ENCODE measurements around the gene ERBIN. TPM values are rescaled to one million over a fixed set of nuclear protein-coding genes. Genes with fewer than 3 reads are reported as not detected.

ERBIN gene
- total and polyA plus RNA-seq, 10 of the 15 experiments (the other 5 are each of a cell fraction or from before 2014, with no cell fraction given), result 9.5 to 91.1 (median 49.4) TPM

- H3K27me3 ChIP-seq (replicated peaks in 1 of 2; ENCODE audit: control insufficient read depth in 2 of 2, insufficient read depth in 2 of 2, low read length in 1 of 2), result no peaks in the 10 kb centered on the region
- SMC1A ChIA-PET (ENCODE audit: uncharacterized antibody, unreplicated experiment), result interaction anchor here (1.1 to 1.6 kb wide), 2 partner anchors 12 to 24 kb away, joined by 3 read pairs; no protein-coding TSS in a partner anchor
- peaks cover 8% of the 10 kb centered on the region for H3K79me2 ChIP-seq (ENCODE audit: control insufficient read depth, insufficient read depth, low read length)
- in situ Hi-C loops (cut with MboI), result no loop called here
- H2AFZ ChIP-seq (ENCODE audit: control insufficient read depth, low read depth, low read length), result no peak overlapping the region
- no peak overlapping the region for H3K4me2 ChIP-seq (ENCODE audit: control insufficient read depth, insufficient read depth)
- 100% methylated on average over 2 of the region's 2 CpGs for whole genome bisulfite sequencing (ENCODE audit: insufficient coverage, insufficient replicate concordance, low lambda C conversion rate, missing lambda C conversion rate)
- RAD21 ChIA-PET (ENCODE audit: unreplicated experiment), result interaction anchor here (1.1 kb wide), 1 partner anchor 8 kb away, joined by 3 read pairs; no protein-coding TSS in a partner anchor
- ATAC-seq (no peak), FAIRE-seq (no peak), DNase-seq (ENCODE audit: low read depth, low spot score) (no peak)
- H3K4me3 ChIP-seq, result no peak overlapping the region
- intact Hi-C loops (cut with micrococcal nuclease; ENCODE audit: unreplicated experiment), result loop anchor here (5.0 to 10.0 kb wide), 2 partner anchors 86 to 269 kb away; partner anchors contain the start of gene ERBIN
- peaks cover 0 to 18% of the 10 kb centered on the region in 2 experiments; a peak in 1 of 4 replicates for H3K36me3 ChIP-seq (ENCODE audit: control insufficient read depth in 2 of 2, insufficient read depth in 2 of 2, low read length in 1 of 2)
- BruUV-seq (replicated peaks), result no TSS peak
- POLR2A ChIA-PET, result no interaction called here
- no peak overlapping the region for H3K9ac ChIP-seq (ENCODE audit: control insufficient read depth, insufficient read depth, low read length)
- H3K27ac ChIP-seq (ENCODE audit: control insufficient read depth, insufficient read depth), result no peak overlapping the region
- CTCF ChIA-PET, result interaction anchor here (1.8 kb wide), 1 partner anchor 12 kb away, joined by 5 read pairs; no protein-coding TSS in a partner anchor
- no peaks in the 10 kb centered on the region for H4K20me1 ChIP-seq (ENCODE audit: control insufficient read depth, insufficient read depth)
- H3K4me1 ChIP-seq (ENCODE audit: control insufficient read depth, insufficient read depth, low read length), result peaks cover 5% of the 10 kb centered on the region; the same call in 1 of the 2 replicates
- no peaks in the 10 kb centered on the region for H3K9me3 ChIP-seq (replicated peaks; ENCODE audit: control insufficient read depth, insufficient read depth, low read length)
- no peak for TF ChIP-seq ZNF207 (IDR thresholded peaks at IDR 0.05; ENCODE audit: borderline replicate concordance)
- no peak for TF ChIP-seq BMI1 (IDR thresholded peaks at IDR 0.05; ENCODE audit: borderline replicate concordance)
- no peak for TF ChIP-seq USF2 (IDR thresholded peaks at IDR 0.05; ENCODE audit: borderline replicate concordance, low read depth, low read length)
- no peak for TF ChIP-seq BHLHE40 (IDR thresholded peaks at IDR 0.05; ENCODE audit: borderline replicate concordance in 1 of 2, low read depth in 2 of 2, low read length in 1 of 2)
- no peak for TF ChIP-seq SREBF1 (IDR thresholded peaks at IDR 0.05; ENCODE audit: low read length)
- no peak for TF ChIP-seq PRDM15 (CRISPR knock-in tag; IDR thresholded peaks at IDR 0.05)
- TF ChIP-seq TCF3 (IDR thresholded peaks at IDR 0.05; ENCODE audit: borderline replicate concordance, insufficient read depth, low read depth, low read length), result no peak
- no peak for TF ChIP-seq ZNF217 (IDR thresholded peaks at IDR 0.05)
- no peak for TF ChIP-seq IRF4 (IDR thresholded peaks at IDR 0.05; ENCODE audit: low read depth, low read length)
- no peak for TF ChIP-seq MEF2B (IDR thresholded peaks at IDR 0.05; ENCODE audit: partially characterized antibody, poor library complexity, severe bottlenecking)
- no peak for TF ChIP-seq JUND (IDR thresholded peaks at IDR 0.05; ENCODE audit: low read depth, low read length)
- no peak for TF ChIP-seq ZBED1 (IDR thresholded peaks at IDR 0.05; ENCODE audit: borderline replicate concordance)
- TF ChIP-seq E4F1 (IDR thresholded peaks at IDR 0.05; ENCODE audit: borderline replicate concordance, partially characterized antibody), result no peak
- no peak for TF ChIP-seq POU2F2 (IDR thresholded peaks at IDR 0.05; ENCODE audit: borderline replicate concordance, low read depth, low read length)
- TF ChIP-seq WRNIP1 (IDR thresholded peaks at IDR 0.05; ENCODE audit: borderline replicate concordance, low read depth, low read length), result no peak
- no peak for TF ChIP-seq MAX (IDR thresholded peaks at IDR 0.05; ENCODE audit: low read depth, low read length)
- TF ChIP-seq RELA (IDR thresholded peaks at IDR 0.05; ENCODE audit: borderline replicate concordance, partially characterized antibody), result no peak
- no peak for TF ChIP-seq IKZF1 (conservative IDR thresholded peaks at IDR 0.05)
Measured at GRCh38 chr5:66013397-66013796, 87.0 kb downstream of the ERBIN start.

All from GM12878 (cell line).